ENCODE results near the gene NKAIN4. TPM values are rescaled to one million over a fixed set of nuclear protein-coding genes. Genes with fewer than 3 reads are reported as not detected.

The NKAIN4 gene
- total RNA-seq, 2 donors from 2014 or later: not detected

GRCh38 chr20:63190828-63191227 lies 63.4 kb downstream of the NKAIN4 start:
- no peak for TF ChIP-seq CTCF (IDR thresholded peaks at IDR 0.05)
- no peak for ATAC-seq (ENCODE audit: insufficient number of reproducible peaks, low FRiP score, low read depth)

More at GRCh38 chr20:63190828-63191227, 63.4 kb downstream of the NKAIN4 start:
- H3K4me1 ChIP-seq (ENCODE audit: control insufficient read depth in 1 of 2, low read depth in 2 of 2): no peaks in the 10 kb centered on the region
- DNase-seq (ENCODE audit: low spot score): no peak
- peaks cover 11% of the 10 kb centered on the region for H3K36me3 ChIP-seq
- H3K4me3 ChIP-seq: no peak overlapping the region
- no peak overlapping the region for H3K27ac ChIP-seq
- no peaks in the 10 kb centered on the region for H3K27me3 ChIP-seq (replicated peaks; ENCODE audit: insufficient read depth)
- no peaks in the 10 kb centered on the region for H3K9me3 ChIP-seq

Other genes with a start within 250 kb of the NKAIN4 start
- gene BHLHE23, start 247.5 kb downstream of the NKAIN4 start, total RNA-seq: not detected
- gene YTHDF1, start 38.3 kb downstream of the NKAIN4 start, total RNA-seq: 10 to 100 TPM; 21.8 to 31.8 TPM
- gene BIRC7, start 18.6 kb downstream of the NKAIN4 start, total RNA-seq: not detected
- gene ARFGAP1, start 18.4 kb upstream of the NKAIN4 start, total RNA-seq: 100 to 1,000 TPM; 110 to 119 TPM
- not detected for gene COL20A1, start 38.7 kb upstream of the NKAIN4 start, total RNA-seq
- gene CHRNA4, start 106.9 kb upstream of the NKAIN4 start, total RNA-seq: not detected
- gene KCNQ2, start 218.2 kb upstream of the NKAIN4 start, total RNA-seq: not detected
- gene EEF1A2, start 244.6 kb upstream of the NKAIN4 start, total RNA-seq: 1 to 10 TPM in 1 of 2 donors, not detected in 1; 2.4 TPM